GM19397 (cell line): ENCODE data around the gene TJP3.
"Not testable (repeated sequence)": the region's sequence is repeated elsewhere in the genome, so short reads cannot be mapped to it uniquely, and the experiment has no call there.

Experiments used
- ATAC-seq: cut with Tn5 transposase; IDR thresholded peaks from one replicate; pipeline ENCODE4 v1.9.1; 2021; ENCODE audit warnings: mild to moderate bottlenecking, moderate library complexity; ENCODE audit not compliant: unreplicated experiment

TJP3 gene, protein sequence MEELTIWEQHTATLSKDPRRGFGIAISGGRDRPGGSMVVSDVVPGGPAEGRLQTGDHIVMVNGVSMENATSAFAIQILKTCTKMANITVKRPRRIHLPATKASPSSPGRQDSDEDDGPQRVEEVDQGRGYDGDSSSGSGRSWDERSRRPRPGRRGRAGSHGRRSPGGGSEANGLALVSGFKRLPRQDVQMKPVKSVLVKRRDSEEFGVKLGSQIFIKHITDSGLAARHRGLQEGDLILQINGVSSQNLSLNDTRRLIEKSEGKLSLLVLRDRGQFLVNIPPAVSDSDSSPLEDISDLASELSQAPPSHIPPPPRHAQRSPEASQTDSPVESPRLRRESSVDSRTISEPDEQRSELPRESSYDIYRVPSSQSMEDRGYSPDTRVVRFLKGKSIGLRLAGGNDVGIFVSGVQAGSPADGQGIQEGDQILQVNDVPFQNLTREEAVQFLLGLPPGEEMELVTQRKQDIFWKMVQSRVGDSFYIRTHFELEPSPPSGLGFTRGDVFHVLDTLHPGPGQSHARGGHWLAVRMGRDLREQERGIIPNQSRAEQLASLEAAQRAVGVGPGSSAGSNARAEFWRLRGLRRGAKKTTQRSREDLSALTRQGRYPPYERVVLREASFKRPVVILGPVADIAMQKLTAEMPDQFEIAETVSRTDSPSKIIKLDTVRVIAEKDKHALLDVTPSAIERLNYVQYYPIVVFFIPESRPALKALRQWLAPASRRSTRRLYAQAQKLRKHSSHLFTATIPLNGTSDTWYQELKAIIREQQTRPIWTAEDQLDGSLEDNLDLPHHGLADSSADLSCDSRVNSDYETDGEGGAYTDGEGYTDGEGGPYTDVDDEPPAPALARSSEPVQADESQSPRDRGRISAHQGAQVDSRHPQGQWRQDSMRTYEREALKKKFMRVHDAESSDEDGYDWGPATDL

DNA sequence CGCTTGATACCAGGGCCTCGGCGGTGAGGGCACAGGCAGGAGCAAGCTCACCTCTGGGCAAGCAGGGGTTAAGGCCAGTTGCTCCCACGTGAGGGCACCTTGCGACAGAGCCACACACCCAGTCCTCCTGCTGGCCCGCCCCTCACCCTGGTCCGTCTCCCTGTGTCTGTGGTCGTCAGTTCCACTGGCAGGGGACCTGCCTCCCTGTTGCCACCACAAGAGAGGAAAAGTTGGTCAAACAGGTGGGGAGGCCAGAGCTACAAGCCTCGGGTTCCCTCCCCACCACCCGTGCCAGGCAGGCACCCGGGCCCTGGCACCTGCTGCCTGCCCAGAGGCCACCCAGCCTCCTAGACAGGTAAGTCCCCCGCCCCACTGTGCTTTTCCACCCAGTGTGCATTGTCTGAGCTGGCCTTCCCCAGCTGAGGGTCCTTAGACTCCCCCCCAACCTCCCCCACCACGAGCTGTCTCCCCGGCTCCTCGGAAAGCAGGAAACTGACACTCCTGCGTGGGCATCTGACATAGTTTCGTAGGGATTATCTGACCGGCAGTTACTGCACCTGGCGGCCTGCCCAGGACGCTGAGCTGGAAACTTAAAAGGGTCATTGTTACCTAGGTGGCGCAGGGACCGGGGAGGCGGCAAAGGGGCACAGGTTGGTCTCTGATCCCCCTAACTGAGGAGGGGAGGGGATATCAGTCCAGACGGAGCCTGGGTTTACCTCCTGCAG lies at the start of gene TJP3:
TSS of gene TJP3 (plus strand) at position 178 of the 725 bp plus-strand sequence. CDS start 20,049 bp downstream, outside the sequence.
- no peak for ATAC-seq

DNA sequence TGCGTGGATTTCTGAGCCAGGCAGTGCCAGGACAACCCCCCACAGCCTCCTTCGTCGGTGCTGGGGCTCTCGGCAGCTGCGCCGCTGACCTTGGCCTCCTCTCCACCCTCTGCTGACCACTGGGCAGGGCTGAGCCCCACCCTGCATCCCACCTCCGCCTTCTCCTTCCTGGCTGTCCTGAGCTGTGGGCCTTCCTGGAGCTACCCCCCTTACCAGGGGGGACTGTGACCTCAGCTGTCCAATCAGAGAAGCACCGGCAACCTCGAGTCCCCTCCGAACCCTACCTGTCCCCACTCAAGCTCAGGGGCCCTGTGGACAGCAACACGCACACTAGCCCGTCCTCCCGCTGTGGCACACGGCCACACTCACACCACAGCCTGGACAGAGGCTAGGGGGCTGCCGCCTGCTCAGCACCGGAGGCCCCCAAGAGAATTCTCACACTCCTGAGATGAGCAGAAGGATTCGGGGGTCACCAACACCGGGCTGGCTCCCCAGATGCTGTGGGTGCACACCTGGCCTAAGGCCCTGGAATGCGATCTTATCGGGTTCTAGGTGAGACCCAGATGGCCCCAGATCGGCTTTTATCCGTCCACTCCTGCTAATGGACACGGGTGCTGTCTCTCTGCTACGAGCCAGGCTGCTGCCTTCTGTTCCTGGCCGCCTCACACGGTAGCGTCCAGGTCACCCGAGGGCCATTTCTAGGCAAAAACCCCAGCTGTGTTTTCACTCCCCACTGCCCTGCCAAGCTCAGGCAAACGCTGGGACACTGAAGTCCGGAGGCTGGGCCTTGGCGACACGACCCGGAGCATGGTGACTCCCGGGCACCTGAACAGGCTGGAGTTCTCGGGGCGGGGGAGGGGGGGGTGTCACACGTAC lies 49.1 kb upstream of the TJP3 start:
- no peak for ATAC-seq

DNA sequence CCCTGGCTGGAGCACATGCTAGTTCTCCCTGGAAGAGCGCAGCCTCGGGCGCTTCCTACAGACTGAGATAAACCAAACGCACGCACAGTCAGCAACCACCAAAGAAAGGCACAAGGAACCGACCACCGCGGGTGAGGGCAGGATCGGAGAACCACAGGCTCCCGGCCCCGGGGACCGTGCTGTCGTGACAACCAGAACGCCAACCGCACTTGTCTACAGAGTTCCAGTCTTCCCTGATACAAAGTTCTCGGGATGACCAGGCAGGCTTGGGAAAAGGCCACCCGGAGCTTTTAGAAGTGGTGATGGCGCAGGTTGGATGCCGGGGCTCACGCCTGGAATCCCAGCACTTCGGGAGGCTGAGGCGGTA lies 48.5 kb upstream of the TJP3 start:
- no peak for ATAC-seq

DNA sequence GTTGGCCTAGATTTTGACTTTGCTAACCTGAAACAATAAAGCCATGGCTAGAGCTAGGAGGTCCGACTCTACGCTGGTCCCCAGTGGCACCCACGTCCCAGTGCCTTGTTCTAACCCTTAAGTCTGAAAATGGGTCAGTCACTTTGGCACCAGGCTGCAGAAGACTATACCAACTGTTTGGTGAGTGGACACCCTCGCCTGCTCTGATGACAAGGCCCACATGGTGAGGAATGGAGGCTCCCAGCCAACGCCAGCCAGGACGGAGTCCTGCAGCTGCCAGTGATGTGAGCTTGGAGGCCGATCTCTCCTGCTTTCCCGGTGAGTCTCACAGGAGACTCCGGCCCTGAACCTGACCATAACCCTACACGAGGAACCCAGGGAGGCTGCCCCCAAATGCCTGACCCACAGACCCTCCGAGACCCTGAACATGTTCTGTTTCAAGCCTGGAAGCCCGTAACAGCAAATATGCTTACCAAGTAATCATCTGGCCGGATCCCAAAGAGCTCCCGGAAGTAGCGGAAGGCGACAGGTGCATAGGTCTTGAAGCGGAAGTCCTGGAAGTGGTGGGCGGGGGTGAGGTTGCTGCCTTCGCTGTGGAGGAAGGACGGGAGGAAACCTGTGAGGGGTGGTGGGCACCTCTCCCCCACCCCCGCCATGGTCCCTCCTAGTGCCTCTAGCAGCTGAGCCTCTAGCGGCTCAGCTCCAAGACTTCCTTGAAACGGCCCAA lies 47.5 kb upstream of the TJP3 start:
- no peak for ATAC-seq

DNA sequence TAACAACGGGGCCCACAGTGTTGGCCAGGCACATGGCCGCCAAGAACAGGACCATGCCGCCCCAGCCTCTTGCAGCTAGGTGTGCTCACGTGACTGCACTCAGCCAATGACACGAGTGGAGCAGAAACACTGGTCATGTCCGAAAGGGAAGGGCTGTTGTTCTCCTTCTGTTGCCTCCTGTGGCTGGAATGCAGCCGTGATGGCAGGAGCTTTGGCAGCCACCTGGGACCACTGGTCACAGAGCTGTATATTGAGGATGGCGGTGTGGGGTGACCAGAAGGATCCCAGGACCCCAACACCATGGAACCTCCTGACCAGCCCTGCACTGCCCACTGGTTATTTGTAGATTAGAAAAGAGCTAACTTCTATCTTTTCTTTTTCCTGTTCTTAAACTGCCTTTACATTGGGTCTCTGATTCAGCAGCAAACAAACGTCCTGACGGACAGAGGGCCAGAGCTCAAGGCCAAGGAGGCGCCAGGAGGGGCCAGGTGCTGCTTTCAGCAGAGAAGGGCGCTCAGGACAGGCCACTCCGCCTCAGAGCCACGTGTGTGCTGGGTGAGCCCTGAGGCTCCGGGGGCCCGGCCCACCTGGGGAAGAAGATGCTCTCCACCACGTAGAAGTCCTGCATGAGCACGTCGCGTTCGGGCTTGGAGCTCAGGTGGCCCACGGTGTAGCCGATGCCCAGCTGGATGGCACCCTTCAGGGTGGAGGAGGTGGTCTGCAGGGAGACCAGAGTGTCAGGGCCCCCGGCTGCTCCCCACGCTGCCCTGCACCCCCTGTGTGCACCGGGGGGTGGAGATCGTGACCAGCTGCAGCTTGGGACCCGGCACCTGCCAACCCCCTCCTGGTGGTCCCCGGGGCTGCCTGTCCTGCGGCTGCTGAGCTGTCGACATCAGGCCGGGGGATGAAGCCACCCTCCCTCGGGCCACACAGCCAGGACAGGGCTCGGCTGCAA lies 46.6 kb upstream of the TJP3 start:
- ATAC-seq: no peak

DNA sequence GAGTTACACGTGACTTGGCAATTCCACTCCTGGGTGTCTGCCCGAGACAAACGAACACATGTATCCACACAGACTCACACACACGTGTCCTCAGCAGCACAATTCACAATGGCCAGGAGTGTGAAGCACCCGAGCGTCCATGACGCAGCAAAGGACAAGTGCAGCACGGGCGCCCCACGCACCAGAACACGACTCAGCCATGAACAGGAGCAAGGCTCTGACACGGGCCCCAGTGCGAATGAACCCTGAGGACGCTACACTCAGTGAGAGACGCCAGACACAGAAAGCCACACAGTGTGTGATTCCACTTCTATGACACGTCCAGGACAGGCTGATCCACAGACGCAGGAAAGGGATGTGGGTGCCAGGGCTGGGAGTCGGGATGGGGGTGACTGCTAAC lies 44.3 kb upstream of the TJP3 start:
- ATAC-seq: no peak

DNA sequence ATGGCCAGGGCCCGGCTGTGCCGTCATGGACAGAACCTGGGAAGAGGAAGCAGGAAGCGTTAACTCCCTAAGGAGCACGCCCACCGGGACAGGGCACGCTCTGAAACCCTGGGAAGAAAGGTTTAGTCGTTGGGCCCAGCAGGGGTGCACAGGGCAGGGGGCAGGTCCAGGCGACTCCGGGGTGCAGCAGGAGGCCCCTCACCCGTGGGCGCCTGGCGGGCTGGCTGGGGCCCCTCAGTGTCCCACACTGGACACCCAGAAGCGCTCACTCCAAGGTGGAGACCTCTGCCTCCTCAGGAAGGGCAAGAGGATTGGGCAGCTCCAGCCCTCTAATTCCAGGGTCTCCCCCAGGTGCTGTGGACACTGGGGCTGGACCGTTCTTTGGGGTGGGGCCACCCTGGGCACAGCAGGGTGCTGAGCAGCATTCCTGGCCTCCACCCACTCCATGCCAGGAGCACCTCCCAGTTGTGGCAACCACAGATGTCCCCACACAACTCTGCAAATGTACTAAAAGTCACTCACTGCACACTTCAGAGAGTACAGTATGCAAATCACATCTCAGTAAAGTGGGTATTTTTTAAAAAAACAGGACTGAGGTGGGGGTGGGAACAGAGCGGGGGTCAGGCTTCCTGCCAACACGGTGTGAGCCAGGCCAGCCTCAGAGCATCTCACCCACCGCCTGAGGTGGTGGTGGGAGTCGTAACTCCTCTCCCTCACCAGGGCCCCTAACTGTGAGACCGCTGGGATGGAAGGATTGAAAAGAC lies 43.1 kb upstream of the TJP3 start:
- ATAC-seq: no peak

DNA sequence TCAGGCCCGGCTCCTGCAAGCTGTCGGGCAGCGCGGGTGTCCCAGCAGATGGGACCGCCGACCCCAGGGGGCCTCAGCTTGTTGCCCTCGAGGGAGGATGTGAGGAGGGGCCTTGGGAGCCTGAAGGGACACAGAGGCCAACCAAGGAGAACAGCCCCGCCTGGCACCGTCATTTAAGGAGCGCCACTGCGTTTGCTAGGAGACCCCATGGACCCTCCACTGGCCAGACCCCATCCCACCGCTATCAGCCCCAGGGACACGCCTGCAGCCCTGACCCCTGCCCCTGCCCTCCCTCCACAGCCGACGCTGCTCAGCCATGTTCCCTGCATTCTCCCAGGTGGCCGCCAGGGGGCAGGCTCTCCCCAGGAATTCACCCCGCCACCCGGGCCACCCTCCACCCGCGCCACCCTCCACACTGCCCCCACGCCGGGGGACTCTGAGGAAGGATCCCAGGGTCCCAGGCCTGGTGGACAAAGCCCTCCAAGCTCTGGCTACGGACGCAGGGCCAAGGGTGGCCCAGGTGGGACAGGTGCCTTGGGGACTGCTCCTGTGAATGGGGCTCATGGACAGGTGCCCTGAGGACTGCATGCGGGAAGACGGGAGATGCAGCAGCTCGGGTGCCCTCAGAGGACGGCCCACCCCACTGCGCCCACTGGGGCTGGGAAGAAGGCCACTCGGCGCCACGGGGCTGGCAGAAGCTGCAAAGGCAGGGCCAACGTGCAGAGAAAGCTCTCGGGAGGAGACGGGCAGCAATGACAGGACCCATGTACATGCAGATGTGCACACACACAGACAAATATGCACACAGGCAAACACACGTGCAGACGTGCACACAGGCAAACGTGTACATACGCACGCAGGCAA lies 42.3 kb upstream of the TJP3 start:
- ATAC-seq: no peak

DNA sequence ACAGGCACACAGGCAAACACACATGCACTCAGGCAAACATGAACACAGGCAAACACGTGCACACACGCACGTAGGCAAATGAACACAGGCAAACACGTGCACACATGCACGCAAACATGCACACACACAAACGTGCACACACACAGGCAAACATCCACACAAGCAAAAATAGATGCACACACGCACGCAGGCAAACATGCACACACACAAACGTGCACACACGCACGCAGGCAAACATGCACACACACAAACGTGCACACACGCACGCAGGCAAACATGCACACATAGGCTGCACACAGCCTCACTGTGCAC lies 41.7 kb upstream of the TJP3 start:
- not testable (repeated sequence) for ATAC-seq

DNA sequence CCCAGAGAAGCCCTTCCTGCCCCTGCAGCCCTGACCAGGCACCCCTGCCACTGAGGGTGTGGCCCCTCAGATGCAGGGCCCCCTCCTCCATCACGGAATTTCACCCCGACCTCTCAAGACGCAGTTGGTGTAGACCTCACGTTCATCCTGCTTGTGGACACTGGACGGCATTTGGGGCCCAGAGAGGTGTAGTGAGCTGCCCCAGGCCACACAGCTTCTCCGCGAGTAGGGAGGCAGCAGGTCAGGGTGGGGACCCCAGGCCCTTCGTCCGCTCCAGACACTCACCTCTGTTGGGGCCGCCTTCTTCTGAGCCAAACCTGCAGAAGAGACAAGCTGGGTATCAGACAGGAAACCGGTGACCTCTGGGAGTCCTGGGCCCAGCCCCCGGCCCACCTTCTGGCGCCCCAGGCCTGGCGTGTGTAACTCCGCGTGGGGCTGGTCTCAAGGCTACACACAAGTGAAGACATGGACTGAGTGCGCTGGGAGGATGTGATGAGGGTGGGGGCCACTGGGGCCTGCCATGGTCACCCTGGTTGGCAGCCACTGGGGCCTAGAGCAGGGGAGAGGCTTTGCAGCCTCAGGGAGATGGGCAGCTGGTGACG lies 41.0 kb upstream of the TJP3 start:
- ATAC-seq: no peak

DNA sequence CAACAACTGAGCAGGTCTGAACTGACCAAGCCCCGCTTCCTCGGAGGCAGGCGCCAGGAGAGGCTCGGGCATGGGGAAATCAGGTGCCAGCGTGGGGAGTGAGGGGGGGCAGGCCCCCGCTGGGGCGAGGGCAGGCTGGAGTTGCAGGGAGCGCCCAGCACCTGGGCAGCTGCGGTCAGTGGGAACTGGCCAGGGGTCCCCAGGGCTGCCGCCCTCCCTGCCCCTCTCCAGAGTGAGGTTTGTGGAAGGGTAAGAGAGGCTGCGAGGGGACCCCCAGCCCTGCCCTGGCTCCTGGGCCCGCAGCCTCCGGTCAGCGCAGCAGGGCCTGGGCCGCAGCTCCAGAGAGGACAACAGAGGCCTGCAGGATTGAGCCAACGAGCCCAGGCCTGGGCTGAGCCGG lies 40.4 kb upstream of the TJP3 start:
- no peak for ATAC-seq

DNA sequence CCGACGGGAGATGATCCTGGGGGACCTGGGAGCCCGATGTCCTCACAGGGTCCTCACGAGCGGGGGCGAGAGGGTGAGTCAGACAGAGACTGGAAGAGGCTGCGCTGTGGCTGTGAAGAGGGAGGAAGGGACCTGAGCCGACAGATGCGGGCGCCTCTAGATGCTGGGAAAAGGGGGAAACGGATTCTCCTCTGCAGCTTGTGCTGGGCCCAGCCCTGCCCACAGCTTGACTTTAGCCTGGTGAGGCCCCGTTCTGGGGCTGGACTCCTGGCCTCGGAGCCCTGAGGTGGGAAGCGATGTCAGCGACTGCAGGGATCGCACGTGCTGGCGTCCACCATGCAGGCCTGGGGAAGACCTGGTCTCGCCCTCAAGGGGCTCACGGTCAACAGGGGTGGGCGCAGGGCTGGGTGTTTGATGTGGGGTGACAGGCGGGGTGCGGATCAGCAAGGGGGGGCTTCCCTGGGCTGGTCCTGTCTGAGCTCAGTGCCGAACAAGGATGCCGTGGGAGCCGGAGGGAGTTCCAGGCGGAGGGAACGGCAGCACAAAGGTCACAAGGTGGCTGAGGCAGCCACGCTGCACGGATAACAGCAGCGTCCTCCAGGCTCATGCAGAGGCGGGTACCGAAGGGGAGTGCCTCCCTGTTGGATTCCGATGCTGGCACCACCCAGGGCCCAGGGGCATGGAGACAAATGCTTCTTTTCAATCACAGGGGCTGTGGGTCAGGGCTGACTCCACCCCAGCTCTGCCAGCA lies 39.7 kb upstream of the TJP3 start:
- ATAC-seq: no peak

DNA sequence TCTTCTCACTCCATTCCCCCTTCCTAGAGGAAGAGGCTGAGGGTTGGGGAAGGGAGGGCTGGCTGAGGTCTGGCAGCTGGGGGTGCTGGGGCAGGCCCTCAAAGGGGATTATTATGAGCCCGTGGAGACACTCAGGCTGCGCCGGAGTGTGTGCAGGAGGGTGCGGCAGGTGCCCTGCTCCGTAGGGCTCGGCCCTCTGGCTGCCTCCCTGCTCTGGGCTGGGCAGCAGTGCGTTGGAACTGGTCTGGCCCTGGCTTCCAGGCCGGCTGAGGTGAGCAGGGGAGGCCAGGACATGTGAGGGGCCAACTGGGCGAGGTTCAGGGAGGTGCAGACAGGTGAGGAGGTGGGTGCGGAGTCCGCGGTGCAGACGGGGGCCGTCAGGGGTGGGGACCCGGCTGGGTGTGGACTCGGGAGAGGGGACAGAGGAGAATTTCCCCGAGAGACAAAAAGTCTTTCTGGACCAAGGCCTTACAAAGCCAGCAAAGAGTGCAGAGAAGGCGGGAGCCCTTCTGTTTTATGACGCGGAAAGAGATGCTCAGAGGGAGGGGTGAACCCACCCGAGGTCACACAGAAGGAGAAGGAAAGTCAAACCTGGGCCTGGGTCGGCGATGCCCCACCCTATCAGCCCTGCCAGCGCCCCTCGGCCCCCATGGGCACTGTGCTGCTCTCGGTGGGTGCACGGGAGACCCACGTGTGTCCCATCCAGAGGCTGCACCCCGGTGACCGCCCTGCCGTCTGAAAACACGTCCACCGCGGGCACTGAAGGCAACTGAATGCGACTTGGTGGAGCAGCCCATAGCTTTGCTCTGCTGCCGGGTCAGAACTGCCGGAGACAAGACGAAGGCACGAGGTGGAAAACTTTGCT lies 38.9 kb upstream of the TJP3 start:
- no peak for ATAC-seq

DNA sequence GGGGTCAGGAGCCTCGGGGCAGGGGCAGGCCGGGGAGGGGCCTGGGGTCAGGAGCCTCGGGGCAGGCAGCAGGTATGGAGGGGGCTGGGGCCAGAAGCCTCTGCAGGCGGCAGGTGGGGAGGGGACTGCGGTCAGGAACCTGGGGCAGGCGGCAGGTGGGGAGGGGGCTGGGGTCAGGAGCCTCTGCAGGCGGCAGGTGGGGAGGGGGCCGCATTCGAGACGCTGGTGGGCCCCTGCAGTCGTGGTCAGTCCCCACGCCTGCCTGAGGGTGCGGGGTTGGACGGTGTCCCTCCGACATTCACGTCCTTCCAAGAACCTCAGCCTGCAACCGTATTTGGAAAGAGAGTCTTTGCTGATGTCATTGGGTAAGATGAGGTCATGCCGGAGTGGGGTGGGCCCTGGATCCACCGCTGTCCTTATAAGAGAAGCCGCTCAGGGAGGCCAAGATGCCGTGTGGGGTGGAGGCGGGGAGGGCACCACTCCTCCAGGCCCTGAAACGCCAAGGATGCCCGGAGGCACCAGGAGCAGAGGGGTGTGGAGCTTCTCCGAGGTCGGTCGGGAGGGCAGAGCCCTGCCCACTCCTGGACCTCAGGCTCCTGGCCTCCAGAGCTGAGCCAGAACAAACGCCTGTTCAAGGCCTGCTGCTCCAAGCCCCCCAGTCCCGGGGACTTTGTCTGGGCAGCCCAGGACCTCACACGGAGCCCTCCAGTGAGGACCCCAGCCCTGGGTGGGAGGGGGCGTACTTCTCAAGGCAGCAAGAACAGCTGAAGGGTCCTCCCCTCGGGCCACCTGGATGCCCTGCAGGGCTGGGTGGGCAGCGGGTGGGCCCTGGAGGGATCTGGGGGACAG lies 38.0 kb upstream of the TJP3 start:
- no peak for ATAC-seq
